NCI-H748 (cell line): ENCODE measurements around the gene WHRN.

ENCODE experiments used
- DNase-seq: peaks from one replicate; lab custom pipeline; 2025; ENCODE audit not compliant: unreplicated experiment; lab: John Stamatoyannopoulos, UW

WHRN gene

GRCh38 chr9:114369216-114370130 is 135.8 kb downstream of the WHRN start:
- DNase-seq: no peak

DNA sequence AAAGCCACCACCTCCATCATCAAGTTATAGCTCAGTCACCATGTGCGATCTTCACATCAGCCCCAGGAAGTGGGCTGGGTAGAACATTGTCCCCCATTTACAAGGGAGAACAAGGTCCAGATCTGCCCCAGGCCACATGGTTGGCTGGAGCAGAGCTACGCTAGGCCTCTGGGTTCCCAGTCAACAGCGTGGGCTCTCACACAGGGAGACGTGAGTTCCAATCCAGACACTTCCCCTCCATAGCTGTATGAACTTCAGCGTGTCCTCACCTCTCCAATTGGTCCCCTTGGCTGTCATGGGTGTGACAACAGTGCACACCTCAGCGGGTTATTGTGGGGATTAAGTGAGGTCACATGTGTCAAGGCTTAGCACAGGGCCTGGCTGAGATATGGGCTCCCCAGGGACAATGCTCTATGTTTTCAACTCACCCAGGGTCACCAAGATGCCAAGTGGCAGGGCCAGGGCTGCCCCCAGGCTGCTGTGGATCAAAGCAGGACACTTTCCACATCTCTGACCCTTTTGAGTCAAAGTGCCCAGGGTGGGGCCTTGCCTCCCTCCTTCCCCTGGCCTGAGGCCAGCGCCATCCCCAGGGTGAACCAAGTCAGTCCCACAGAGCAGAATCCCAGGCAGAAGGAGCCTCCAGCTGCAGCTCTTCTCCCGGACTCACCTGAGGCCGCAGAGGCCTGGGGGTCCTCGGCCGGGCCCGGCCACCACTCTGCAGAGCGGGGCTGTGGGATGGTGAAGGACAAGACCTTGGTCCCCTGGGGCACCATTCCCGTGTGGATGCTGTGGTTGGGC is 137.3 kb downstream of the WHRN start:
- DNase-seq: no peak

DNA sequence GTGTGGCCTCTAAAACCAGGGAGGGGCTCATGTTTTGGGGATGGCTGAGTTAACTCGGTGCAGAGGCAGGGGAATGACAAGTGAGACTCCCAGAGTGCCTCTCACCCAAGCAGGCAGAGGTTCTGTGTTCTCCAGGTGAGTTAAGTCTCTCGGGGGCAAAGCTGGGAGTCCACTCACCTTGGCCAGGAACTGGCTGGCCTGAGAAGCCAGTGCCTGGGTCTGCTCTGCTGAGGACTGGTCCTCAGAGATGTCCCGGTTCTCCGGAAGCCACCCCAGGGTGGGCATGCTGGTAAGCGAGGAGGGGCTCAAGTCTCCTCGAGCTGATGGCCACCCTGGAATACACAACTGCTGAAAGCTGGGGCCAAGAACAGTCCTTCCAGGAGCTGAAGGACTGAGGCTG is 137.9 kb downstream of the WHRN start:
- no peak for DNase-seq

GRCh38 chr9:114366334-114367128 is 138.7 kb downstream of the WHRN start:
- DNase-seq: no peak

DNA sequence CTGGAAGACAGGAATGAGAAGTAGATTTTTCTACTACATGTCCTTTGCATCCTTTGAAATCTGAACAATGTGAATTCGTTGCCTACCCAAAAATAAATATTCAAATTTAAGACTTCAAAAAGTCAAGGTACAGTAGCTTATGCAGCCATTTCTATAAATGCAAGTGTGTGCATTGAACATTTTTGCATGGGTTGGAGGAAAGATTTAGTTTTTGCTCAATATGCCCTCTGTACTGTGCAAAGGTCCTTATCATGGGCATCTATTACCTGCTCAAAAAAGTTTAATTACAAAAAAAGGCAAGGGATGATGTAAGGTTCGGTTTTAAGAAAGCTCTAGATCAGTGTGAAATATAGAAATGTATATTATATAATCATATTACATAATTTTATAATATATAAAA is 140.1 kb downstream of the WHRN start:
- no peak for DNase-seq

DNA sequence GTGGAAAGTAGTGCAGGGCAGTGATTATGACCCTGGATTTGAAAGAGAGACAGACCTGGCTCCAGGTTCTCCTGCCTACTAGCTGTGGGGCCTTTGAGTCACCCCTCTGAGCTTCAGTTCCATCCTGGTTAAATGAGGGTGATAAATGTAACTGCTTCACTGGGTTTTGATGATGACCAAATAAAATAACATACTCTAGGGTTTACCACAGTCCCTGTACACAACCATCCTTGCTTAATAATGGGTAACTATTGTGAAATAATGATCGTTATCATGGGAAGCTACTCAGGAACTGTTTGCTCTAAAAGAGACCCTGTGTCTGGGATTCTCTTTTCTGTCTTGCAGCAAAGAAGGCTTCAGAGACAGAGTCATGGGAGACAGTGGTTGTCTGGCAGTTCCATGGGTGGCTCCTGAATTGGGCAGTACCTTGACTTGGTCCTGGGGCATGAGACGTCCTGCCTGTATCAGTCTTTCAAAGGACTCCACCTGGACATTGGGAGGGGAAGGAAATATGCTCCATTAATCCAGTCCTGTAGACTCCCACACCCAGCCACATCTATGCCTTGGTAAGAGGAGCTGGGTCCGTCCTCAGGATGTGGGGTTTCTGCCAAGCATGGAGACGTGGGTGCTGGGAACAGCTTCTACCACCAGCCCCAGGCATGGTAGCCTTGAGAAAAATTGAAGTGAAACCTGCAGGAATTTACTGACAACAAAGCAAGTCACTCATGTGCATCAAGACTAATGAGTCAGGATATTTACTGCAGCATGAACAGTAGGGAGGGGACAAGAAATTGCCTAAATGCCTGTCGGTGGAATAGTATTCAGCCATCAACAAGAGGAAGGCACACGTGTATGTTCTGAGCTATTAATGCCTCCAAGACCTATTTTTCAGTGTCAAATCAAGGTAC is 140.9 kb downstream of the WHRN start:
- DNase-seq: no peak

GRCh38 chr9:114363424-114363823 is 141.8 kb downstream of the WHRN start:
- no peak for DNase-seq

- no peak for DNase-seq
Observed at GRCh38 chr9:114362394-114362793, 142.9 kb downstream of the WHRN start.

- no peak for DNase-seq
Observed at GRCh38 chr9:114361542-114361941, 143.7 kb downstream of the WHRN start.

GRCh38 chr9:114359801-114360200 is 145.5 kb downstream of the WHRN start:
- no peak for DNase-seq

GRCh38 chr9:114357911-114358328 is 147.4 kb downstream of the WHRN start:
- DNase-seq: no peak

- DNase-seq: no peak
Observed at GRCh38 chr9:114357360-114357759, 147.9 kb downstream of the WHRN start.

DNA sequence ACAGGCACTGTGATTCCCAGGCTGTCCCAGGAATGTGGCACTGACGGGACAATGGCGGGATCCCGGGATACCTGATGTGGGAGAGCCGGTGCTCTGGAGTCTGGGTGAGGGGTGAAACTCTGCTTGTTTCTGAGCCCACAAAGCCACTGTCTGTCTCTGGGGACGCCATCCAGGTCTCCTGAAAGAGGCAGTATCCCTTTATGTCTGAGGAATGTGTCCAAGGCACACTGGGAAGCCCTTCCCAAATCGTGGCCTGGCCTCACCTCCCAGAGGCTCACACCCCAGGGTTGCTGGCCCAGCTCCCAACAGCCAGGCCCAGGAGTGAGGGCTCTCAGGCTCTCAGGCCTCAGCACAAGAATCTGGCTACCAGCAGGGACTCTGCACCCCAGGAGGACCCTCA is 148.5 kb downstream of the WHRN start:
- no peak for DNase-seq

- DNase-seq: no peak
Observed at GRCh38 chr9:114355821-114356220, 149.5 kb downstream of the WHRN start.
